Kidney epithelial cell (primary cell): ENCODE results near the gene CHRNA4. TPM values are rescaled to one million over a fixed set of nuclear protein-coding genes. Genes with fewer than 3 reads are reported as not detected.

ENCODE experiments used
- DNase-seq: peaks from one replicate; pipeline ENCODE4 v3.0.0-alpha.2; 2010; ENCODE audit warnings: low read depth
- H3K27me3 ChIP-seq: 2 replicates; pipeline ENCODE4 v1.6.0; 2011; ENCODE audit warnings: low read length; ENCODE audit not compliant: control insufficient read depth, insufficient read depth
- H3K36me3 ChIP-seq: 2 replicates; pipeline ENCODE4 v1.5.1; 2011; ENCODE audit warnings: low read length; ENCODE audit not compliant: control insufficient read depth, insufficient read depth
- H3K4me3 ChIP-seq: 2 replicates; pipeline ENCODE4 v1.5.1; 2011; ENCODE audit warnings: low read depth, mild to moderate bottlenecking, control low read depth, low read length
- CTCF ChIP-seq: IDR thresholded peaks from 2 replicates; pipeline ENCODE4 v1.5.1; 2011; ENCODE audit warnings: mild to moderate bottlenecking, moderate library complexity, low read length, control low read depth, inconsistent platforms; ENCODE audit not compliant: insufficient read depth, poor library complexity, severe bottlenecking
- total RNA-seq: library from RNA; depleted of rRNA; stranded (reverse); fragments of >200 nt; gene quantifications from 2 replicates; pipeline ENCODE4 v1.2.3, GENCODE V29; 2015

CHRNA4 gene
- total RNA-seq, 1 donor from 2014 or later, result not detected

GRCh38 chr20:63350196-63350595, 11.0 kb downstream of the CHRNA4 start:
- Histone ChIP-seq H3K4me3 (no peak overlapping the region), H3K36me3 (no peaks in the 10 kb centered on the region), H3K27me3 (peaks cover 7% of the 10 kb centered on the region)
- no peak for TF ChIP-seq CTCF
- DNase-seq, result no peak

- Histone ChIP-seq H3K4me3 (no peak overlapping the region), H3K27me3 (peaks cover 7% of the 10 kb centered on the region), H3K36me3 (no peaks in the 10 kb centered on the region)
- TF ChIP-seq CTCF, result no peak
- DNase-seq, result no peak
Observed at GRCh38 chr20:63349516-63349895, 11.6 kb downstream of the CHRNA4 start.

- DNase-seq, result no peak
- Histone ChIP-seq H3K27me3 (peaks cover 12% of the 10 kb centered on the region), H3K36me3 (no peaks in the 10 kb centered on the region), H3K4me3 (no peak overlapping the region)
- no peak for TF ChIP-seq CTCF
Observed at GRCh38 chr20:63348828-63349515, 12.2 kb downstream of the CHRNA4 start.

- no peaks in the 10 kb centered on the region for H3K36me3 ChIP-seq
- TF ChIP-seq CTCF, result no peak
- DNase-seq, result no peak
- H3K4me3 ChIP-seq, result no peak overlapping the region
- H3K27me3 ChIP-seq, result peaks cover 19% of the 10 kb centered on the region
Observed at GRCh38 chr20:63347950-63348827, 13.0 kb downstream of the CHRNA4 start.

- Histone ChIP-seq H3K36me3 (no peaks in the 10 kb centered on the region), H3K27me3 (peaks cover 21% of the 10 kb centered on the region), H3K4me3 (no peak overlapping the region)
- DNase-seq, result no peak
- no peak for TF ChIP-seq CTCF
Observed at GRCh38 chr20:63347081-63347741, 13.9 kb downstream of the CHRNA4 start.
